PFSK-1 (cell line): ENCODE results near the gene BMAL2.

Experiments
- FOXP2 ChIP-seq: optimal IDR thresholded peaks from 2 replicates; pipeline ENCODE3; 2011; ENCODE audit warnings: borderline replicate concordance, control low read depth, inconsistent platforms; ENCODE audit not compliant: insufficient read depth; ENCODE audit errors: extremely low read length, extremely low read depth
- POLR2AphosphoS5 ChIP-seq: IDR thresholded peaks from 2 replicates; pipeline ENCODE4 v1.6.1; 2012; ENCODE audit warnings: low read depth, mild to moderate bottlenecking, control low read depth, low read length, moderate library complexity
- SIN3A ChIP-seq: IDR thresholded peaks from 2 replicates; pipeline ENCODE4 v1.6.1; 2012; ENCODE audit warnings: mild to moderate bottlenecking, low read length, moderate library complexity, borderline replicate concordance; ENCODE audit not compliant: insufficient read depth
- TAF1 ChIP-seq: IDR thresholded peaks from 2 replicates; pipeline ENCODE4 v1.6.1; 2012; ENCODE audit warnings: low read length, control low read depth, borderline replicate concordance; ENCODE audit not compliant: insufficient read depth
- TF ChIP-seq, protein P1 (sequence below), 2 experiments: IDR thresholded peaks; 2 replicates each; pipeline versions ENCODE4 v1.6.1 to v1.8.0; 2011 to 2012; ENCODE audit warnings: low read depth in 2 of 2, low read length in 2 of 2, control low read depth in 1 of 2, inconsistent platforms in 1 of 2, mild to moderate bottlenecking in 1 of 2, moderate library complexity in 1 of 2; ENCODE audit not compliant: insufficient read depth in 1 of 2

DNA sequence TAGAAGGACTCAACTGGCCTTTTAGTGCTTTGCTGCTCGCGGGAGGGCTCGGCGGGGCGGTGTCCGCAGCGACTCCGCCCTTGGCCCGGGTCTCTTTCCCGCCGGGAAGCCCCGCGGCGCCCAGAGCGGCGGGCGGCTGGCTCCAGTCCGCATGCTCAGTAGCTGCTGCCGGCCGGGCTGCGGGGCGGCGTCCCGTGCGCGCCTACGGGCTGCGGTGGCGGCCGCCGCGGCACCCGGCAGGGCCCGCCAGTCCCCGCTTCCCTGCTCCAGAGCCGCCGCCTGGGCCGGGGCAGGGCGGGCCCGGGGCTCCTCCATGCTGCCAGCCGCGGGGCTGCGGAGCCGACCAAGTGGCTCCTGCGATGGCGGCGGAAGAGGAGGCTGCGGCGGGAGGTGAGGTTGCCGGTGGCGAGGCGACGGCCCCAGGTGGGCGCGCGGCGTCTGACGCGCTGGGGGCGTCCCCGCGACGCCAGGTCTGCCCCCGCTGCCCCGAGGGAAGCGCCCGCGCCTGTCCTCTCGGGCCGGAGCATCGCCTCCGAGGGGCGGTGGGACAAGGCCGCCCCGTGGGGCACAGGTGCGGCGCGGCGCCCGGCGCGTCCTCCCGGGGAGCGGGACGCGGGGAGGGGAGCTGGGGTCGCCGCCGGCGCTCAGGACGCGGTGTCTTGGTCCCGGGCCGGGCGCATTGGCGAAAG, at the start of gene BMAL2:
- TF ChIP-seq SIN3A (no peak), POLR2AphosphoS5 (no peak), FOXP2 (no peak), TAF1 (no peak)
- TF ChIP-seq, protein P1, sequence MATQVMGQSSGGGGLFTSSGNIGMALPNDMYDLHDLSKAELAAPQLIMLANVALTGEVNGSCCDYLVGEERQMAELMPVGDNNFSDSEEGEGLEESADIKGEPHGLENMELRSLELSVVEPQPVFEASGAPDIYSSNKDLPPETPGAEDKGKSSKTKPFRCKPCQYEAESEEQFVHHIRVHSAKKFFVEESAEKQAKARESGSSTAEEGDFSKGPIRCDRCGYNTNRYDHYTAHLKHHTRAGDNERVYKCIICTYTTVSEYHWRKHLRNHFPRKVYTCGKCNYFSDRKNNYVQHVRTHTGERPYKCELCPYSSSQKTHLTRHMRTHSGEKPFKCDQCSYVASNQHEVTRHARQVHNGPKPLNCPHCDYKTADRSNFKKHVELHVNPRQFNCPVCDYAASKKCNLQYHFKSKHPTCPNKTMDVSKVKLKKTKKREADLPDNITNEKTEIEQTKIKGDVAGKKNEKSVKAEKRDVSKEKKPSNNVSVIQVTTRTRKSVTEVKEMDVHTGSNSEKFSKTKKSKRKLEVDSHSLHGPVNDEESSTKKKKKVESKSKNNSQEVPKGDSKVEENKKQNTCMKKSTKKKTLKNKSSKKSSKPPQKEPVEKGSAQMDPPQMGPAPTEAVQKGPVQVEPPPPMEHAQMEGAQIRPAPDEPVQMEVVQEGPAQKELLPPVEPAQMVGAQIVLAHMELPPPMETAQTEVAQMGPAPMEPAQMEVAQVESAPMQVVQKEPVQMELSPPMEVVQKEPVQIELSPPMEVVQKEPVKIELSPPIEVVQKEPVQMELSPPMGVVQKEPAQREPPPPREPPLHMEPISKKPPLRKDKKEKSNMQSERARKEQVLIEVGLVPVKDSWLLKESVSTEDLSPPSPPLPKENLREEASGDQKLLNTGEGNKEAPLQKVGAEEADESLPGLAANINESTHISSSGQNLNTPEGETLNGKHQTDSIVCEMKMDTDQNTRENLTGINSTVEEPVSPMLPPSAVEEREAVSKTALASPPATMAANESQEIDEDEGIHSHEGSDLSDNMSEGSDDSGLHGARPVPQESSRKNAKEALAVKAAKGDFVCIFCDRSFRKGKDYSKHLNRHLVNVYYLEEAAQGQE (IDR thresholded peaks at IDR 0.05; ENCODE audit: insufficient read depth in 1 of 2, low read depth in 2 of 2, low read length in 2 of 2), result no peak
